Ureter (tissue), 1 donor: ENCODE results near the gene PXYLP1. TPM values are rescaled to one million over a fixed set of nuclear protein-coding genes. Genes with fewer than 3 reads are reported as not detected.

Source experiments
- DNase-seq: peaks from one replicate; pipeline ENCODE4 v3.0.0-alpha.2; 2020; ENCODE audit warnings: low spot score
- total RNA-seq: library from RNA; stranded (reverse); gene quantifications from one replicate; pipeline ENCODE4 v1.2.4, GENCODE V29; 2023
- donor health status: DM: yes; HTN: yes; CAD: no.

PXYLP1 gene
- total RNA-seq, 1 donor from 2014 or later, result 26.3 TPM

GRCh38 chr3:141326626-141327025, 95.0 kb downstream of the PXYLP1 start:
- DNase-seq, result no peak

- no peak for DNase-seq
Observed at GRCh38 chr3:141328286-141329166, 96.9 kb downstream of the PXYLP1 start.

GRCh38 chr3:141330235-141330634, 98.6 kb downstream of the PXYLP1 start:
- DNase-seq, result no peak

- DNase-seq, result no peak
Observed at GRCh38 chr3:141330718-141331376, 99.2 kb downstream of the PXYLP1 start.

- no peak for DNase-seq
Observed at GRCh38 chr3:141331377-141332318, 100.0 kb downstream of the PXYLP1 start.

GRCh38 chr3:141332416-141332815, 100.8 kb downstream of the PXYLP1 start:
- DNase-seq, result no peak

GRCh38 chr3:141333836-141334626, 102.4 kb downstream of the PXYLP1 start:
- DNase-seq, result no peak

- DNase-seq, result no peak
Observed at GRCh38 chr3:141334627-141335250, 103.1 kb downstream of the PXYLP1 start.

GRCh38 chr3:141335531-141336061, 104.0 kb downstream of the PXYLP1 start:
- DNase-seq, result no peak

- DNase-seq, result no peak
Observed at GRCh38 chr3:141336672-141337522, 105.3 kb downstream of the PXYLP1 start.

- DNase-seq, result no peak
Observed at GRCh38 chr3:141337523-141337854, 105.9 kb downstream of the PXYLP1 start.

- DNase-seq, result no peak
Observed at GRCh38 chr3:141337991-141338390, 106.4 kb downstream of the PXYLP1 start.

GRCh38 chr3:141338881-141339280, 107.3 kb downstream of the PXYLP1 start:
- no peak for DNase-seq

- DNase-seq, result no peak
Observed at GRCh38 chr3:141341536-141341935, 109.9 kb downstream of the PXYLP1 start.

- DNase-seq, result no peak
Observed at GRCh38 chr3:141342386-141342785, 110.8 kb downstream of the PXYLP1 start.

GRCh38 chr3:141343077-141343476, 111.5 kb downstream of the PXYLP1 start:
- no peak for DNase-seq

- DNase-seq, result no peak
Observed at GRCh38 chr3:141343865-141344271, 112.2 kb downstream of the PXYLP1 start.
